ENCODE data around the gene SSTR4. TPM values are rescaled to one million over a fixed set of nuclear protein-coding genes. Genes with fewer than 3 reads are reported as not detected.

Gene SSTR4
- total RNA-seq, 1 experiment from 2014 or later, result not detected

DNA sequence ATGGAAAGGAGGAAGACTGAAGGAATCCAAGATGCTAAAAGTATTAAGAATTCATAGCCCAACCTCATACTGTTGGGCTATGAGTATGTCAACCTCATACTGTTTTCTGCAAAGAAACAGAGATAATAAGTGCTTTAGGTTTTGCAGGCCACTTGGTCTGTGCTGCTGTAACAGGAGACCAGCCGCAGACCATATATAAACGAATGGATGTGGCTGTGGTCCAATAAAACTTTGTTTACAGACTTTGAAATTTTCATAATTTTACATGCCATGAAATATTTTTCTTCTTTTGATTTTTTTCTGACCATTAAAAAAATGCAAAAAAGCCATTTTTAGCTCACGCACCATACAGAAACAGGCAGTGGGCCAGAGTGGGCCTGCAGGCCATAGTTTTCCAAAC is 28.1 kb downstream of the SSTR4 start:
- DNase-seq (ENCODE audit: low read depth, low spot score) (no peak), ATAC-seq (no peak)
- H3K36me3 ChIP-seq (ENCODE audit: control insufficient read depth in 1 of 2, insufficient read depth in 2 of 2, low read length in 2 of 2), result no peaks in the 10 kb centered on the region
- no peak for TF ChIP-seq CEBPB (IDR thresholded peaks at IDR 0.05; ENCODE audit: low read depth)
- no peak for TF ChIP-seq REST (IDR thresholded peaks at IDR 0.05; ENCODE audit: low read depth)
- no peaks in the 10 kb centered on the region for H3K79me2 ChIP-seq (ENCODE audit: insufficient read depth, low read length)
- CTCF ChIA-PET, result interaction anchor here (1.9 kb wide), 1 partner anchor 12 kb away, joined by 5 read pairs; no protein-coding TSS in a partner anchor
- intact Hi-C loops (cut with micrococcal nuclease), result loop anchor here (5.0 kb wide), 1 partner anchor 371 kb away; no protein-coding TSS in a partner anchor
- H3K27ac ChIP-seq (ENCODE audit: low read depth, low read length), result no peak overlapping the region
- H3K4me2 ChIP-seq (ENCODE audit: low read length), result no peak overlapping the region
- BruUV-seq (replicated peaks), result no TSS peak
- no peaks in the 10 kb centered on the region for H4K20me1 ChIP-seq (ENCODE audit: insufficient read depth)
- no peak overlapping the region for H3K4me3 ChIP-seq (replicated peaks in 1 of 2; ENCODE audit: low read depth in 1 of 2, low read length in 2 of 2)
- no peak overlapping the region for H2AFZ ChIP-seq (ENCODE audit: low read depth, low read length, poor library complexity, severe bottlenecking)
- RAD21 ChIA-PET (ENCODE audit: low non-redundant PET in 1 of 2, low total read pairs in 2 of 2, uncharacterized antibody in 2 of 2, unreplicated experiment in 2 of 2), result no interaction called here
- H3K9me3 ChIP-seq (ENCODE audit: control insufficient read depth in 1 of 2, insufficient read depth in 1 of 2, low read depth in 1 of 2, low read length in 2 of 2), result no peaks in the 10 kb centered on the region
- H3K9me2 ChIP-seq (ENCODE audit: insufficient read depth), result no peaks in the 10 kb centered on the region
- no peaks in the 10 kb centered on the region; a peak in 1 of 4 replicates for H3K4me1 ChIP-seq (ENCODE audit: control insufficient read depth in 1 of 2, insufficient read depth in 2 of 2, low read length in 2 of 2)
- POLR2A ChIA-PET, result no interaction called here
- no peaks in the 10 kb centered on the region for H3K27me3 ChIP-seq (ENCODE audit: insufficient read depth, low read length)
- no peak overlapping the region for H3K9ac ChIP-seq (ENCODE audit: low read length)

DNA sequence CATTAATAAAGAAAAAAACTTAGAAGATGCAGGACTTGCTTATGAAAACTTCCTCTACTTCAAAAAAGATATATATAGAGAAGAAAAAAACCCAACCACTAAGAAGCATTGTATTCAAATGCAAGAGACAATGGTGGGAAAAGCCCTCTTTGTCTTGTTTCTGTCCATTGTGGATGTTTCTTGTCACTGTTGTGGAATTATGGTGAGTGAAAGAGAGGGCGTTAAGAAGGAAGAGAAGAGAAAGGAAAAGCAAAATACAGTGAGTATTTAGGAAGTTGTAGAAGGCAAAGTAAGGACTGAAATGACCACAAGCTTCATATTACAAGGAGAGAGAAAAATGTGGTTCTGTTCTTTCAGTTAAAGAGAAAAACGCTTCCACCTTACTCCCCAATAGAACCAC is 28.5 kb downstream of the SSTR4 start:
- RAD21 ChIA-PET (ENCODE audit: low non-redundant PET in 1 of 2, low total read pairs in 2 of 2, uncharacterized antibody in 2 of 2, unreplicated experiment in 2 of 2), result no interaction called here
- H3K4me2 ChIP-seq (ENCODE audit: low read length), result no peak overlapping the region
- H3K36me3 ChIP-seq (ENCODE audit: control insufficient read depth in 1 of 2, insufficient read depth in 2 of 2, low read length in 2 of 2), result no peaks in the 10 kb centered on the region
- H3K79me2 ChIP-seq (ENCODE audit: insufficient read depth, low read length), result no peaks in the 10 kb centered on the region
- H3K9me3 ChIP-seq (ENCODE audit: control insufficient read depth in 1 of 2, insufficient read depth in 1 of 2, low read depth in 1 of 2, low read length in 2 of 2), result no peaks in the 10 kb centered on the region
- ATAC-seq (no peak), DNase-seq (ENCODE audit: low read depth, low spot score) (no peak)
- intact Hi-C loops (cut with micrococcal nuclease), result loop anchor here (5.0 kb wide), 1 partner anchor 371 kb away; no protein-coding TSS in a partner anchor
- H3K27ac ChIP-seq (ENCODE audit: low read depth, low read length), result no peak overlapping the region
- TF ChIP-seq FOSL1 (IDR thresholded peaks at IDR 0.05; ENCODE audit: low read depth), result no peak
- TF ChIP-seq CEBPB (IDR thresholded peaks at IDR 0.05; ENCODE audit: low read depth), result no peak
- no peaks in the 10 kb centered on the region for H3K9me2 ChIP-seq (ENCODE audit: insufficient read depth)
- POLR2A ChIA-PET, result no interaction called here
- H3K27me3 ChIP-seq (ENCODE audit: insufficient read depth, low read length), result no peaks in the 10 kb centered on the region
- H3K9ac ChIP-seq (ENCODE audit: low read length), result no peak overlapping the region
- H2AFZ ChIP-seq (ENCODE audit: low read depth, low read length, poor library complexity, severe bottlenecking), result no peak overlapping the region
- CTCF ChIA-PET, result interaction anchor here (1.2 to 1.9 kb wide), 2 partner anchors 12 to 89 kb away, joined by 4 to 5 read pairs; no protein-coding TSS in a partner anchor
- no peak overlapping the region for H3K4me3 ChIP-seq (replicated peaks in 1 of 2; ENCODE audit: low read depth in 1 of 2, low read length in 2 of 2)
- BruUV-seq (replicated peaks), result no TSS peak
- H3K4me1 ChIP-seq (ENCODE audit: control insufficient read depth in 1 of 2, insufficient read depth in 2 of 2, low read length in 2 of 2), result no peaks in the 10 kb centered on the region; a peak in 1 of 4 replicates
- H4K20me1 ChIP-seq (ENCODE audit: insufficient read depth), result no peaks in the 10 kb centered on the region

Measured in HCT116 (cell line).